Activated T-helper 2 cell treated with anti-CD3 and anti-CD28 coated beads, Interferon-gamma antibody, Interleukin-2, Interleukin-4, amounts not matched to agents 10 μg/mL and 5 μg/mL and 100 μg/mL, durations not matched to agents 14 hours and 24 hours and 36 hours (primary cell): ENCODE data around the gene ACOT6. TPM values are rescaled to one million over a fixed set of nuclear protein-coding genes. Genes with fewer than 3 reads are reported as not detected.
"Not testable (repeated sequence)": the region's sequence is repeated elsewhere in the genome, so short reads cannot be mapped to it uniquely, and the experiment has no call there.

Experiments
- DNase-seq: peaks from one replicate; pipeline ENCODE4 v3.0.0; 2021; ENCODE audit warnings: low spot score
- H3K27ac Mint-ChIP-seq: one replicate; pipeline ENCODE4 v1.8.0; 2021; ENCODE audit warnings: mixed read lengths
- H3K27me3 Mint-ChIP-seq: one replicate; pipeline ENCODE4 v1.8.0; 2021; ENCODE audit warnings: low read depth, mixed read lengths
- H3K36me3 Mint-ChIP-seq: one replicate; pipeline ENCODE4 v1.8.0; 2021; ENCODE audit warnings: low read depth, mixed read lengths
- H3K4me1 Mint-ChIP-seq: one replicate; pipeline ENCODE4 v1.8.0; 2021; ENCODE audit warnings: low read depth, mixed read lengths
- H3K4me3 Mint-ChIP-seq: one replicate; pipeline ENCODE4 v1.8.0; 2021; ENCODE audit warnings: low read depth, mild to moderate bottlenecking, moderate library complexity, mixed read lengths
- H3K9me3 Mint-ChIP-seq: one replicate; pipeline ENCODE4 v1.8.0; 2021; ENCODE audit warnings: mixed read lengths
- intact Hi-C: fragments of 100-400 bp; cut with micrococcal nuclease; formaldehyde crosslinking; loops from one replicate; pipeline ENCODE4 v1.15.1; 2023
- total RNA-seq: library from RNA; stranded (reverse); gene quantifications from 2 replicates; pipeline ENCODE4 v1.2.3, GENCODE V29; 2022

Gene ACOT6
- total RNA-seq, 1 donor from 2014 or later, result not detected

DNA sequence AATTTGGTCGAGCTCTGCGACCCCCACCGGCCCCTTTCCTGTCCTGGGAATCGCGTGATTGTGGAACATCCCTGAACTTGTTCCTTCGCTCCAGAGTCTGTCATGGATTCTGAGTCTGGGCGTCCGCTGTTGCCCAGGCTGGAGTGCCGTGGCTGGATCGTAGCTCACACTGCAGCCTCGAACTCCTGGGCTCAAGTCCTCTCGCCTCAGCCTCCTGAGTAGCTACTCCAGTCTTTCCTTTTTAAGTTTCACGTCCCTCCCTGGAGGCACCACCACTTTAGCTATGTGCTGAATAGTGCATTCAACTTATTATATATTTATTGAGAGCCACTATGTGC is 698 bp downstream of the ACOT6 start:
- DNase-seq, result no peak
- peak overlapping the region; percentile 79 for H3K4me3 Mint-ChIP-seq
- intact Hi-C loops, result loop anchor here (10.0 kb wide), 1 partner anchor 48 kb away; the partner anchor contains the start of gene ACOT2
- H3K27ac Mint-ChIP-seq, result no peak overlapping the region
- H3K27me3 Mint-ChIP-seq, result peaks cover 10% of the 10 kb centered on the region
- H3K9me3 Mint-ChIP-seq, result no peaks in the 10 kb centered on the region
- H3K36me3 Mint-ChIP-seq, result peaks cover 3% of the 10 kb centered on the region
- H3K4me1 Mint-ChIP-seq, result peaks cover 3% of the 10 kb centered on the region

DNA sequence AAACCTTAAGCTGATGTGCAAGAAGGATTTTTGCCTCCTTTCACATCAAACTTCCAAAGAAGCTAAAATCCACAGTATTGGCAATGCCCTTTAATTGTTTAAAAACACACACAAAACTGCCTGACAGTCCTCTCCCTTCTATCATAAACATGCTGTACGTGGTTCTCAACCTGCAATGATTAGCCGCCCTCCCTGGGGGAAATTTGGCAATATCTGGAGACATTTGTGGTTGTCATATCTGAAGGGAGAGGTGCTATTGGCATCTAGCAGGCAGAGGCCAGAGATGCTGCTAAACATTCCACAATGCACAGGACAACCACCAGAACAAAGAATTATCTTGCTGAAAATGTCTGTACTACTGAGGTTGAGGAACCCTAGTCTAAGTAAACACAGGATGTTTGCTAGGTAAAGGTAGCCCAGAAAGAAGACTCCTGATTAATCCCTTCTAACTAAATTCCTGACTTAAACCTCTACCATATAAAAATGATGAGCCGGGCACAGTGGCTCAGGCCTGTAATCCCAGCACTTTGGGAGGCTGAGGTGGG is 1.2 kb downstream of the ACOT6 start:
- Mint-ChIP-seq H3K9me3 (no peaks in the 10 kb centered on the region), H3K36me3 (peaks cover 3% of the 10 kb centered on the region), H3K4me3 (peak overlapping the region; percentile 79), H3K27ac (no peak overlapping the region), H3K4me1 (peaks cover 3% of the 10 kb centered on the region), H3K27me3 (peaks cover 10% of the 10 kb centered on the region)
- intact Hi-C loops, result loop anchor here (10.0 kb wide), 1 partner anchor 49 kb away; the partner anchor contains the start of gene ACOT2
- no peak for DNase-seq

DNA sequence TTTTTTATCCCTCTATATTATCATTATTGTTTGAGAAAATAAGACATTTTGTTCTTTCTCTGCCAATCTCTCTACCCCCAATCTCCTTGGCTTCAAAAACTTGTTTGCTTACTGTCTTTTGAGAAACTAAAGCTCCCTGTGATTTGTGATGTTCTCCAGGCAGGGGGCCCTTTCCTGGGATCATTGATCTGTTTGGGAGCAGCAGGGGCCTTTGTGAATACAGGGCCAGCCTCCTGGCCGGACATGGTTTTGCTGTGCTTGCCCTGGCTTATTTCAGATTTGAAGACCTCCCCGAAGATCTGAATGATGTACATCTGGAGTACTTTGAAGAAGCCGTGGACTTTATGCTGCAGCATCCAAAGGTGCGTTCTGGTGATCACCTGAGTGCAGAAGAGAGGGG is 4.5 kb downstream of the ACOT6 start:
- no peaks in the 10 kb centered on the region for H3K36me3 Mint-ChIP-seq
- intact Hi-C loops, result loop anchor here (10.0 kb wide), 1 partner anchor 52 kb away; the partner anchor contains the start of gene ACOT2
- DNase-seq, result no peak
- H3K4me3 Mint-ChIP-seq, result no peak overlapping the region
- H3K27ac Mint-ChIP-seq, result no peak overlapping the region
- peaks cover 3% of the 10 kb centered on the region for H3K4me1 Mint-ChIP-seq
- H3K9me3 Mint-ChIP-seq, result no peaks in the 10 kb centered on the region
- H3K27me3 Mint-ChIP-seq, result peaks cover 12% of the 10 kb centered on the region

DNA sequence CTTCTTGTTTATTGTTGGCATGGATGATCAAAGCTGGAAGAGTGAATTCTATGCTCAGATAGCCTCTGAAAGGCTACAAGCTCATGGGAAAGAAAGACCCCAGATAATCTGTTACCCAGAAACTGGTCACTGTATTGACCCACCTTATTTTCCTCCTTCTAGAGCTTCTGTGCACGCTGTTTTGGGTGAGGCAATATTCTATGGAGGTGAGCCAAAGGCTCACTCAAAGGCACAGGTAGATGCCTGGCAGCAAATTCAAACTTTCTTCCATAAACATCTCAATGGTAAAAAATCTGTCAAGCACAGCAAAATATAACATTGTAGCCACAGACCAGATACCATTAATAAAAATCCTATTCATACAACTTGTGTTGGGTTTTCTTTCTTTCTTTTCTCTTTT is 7.2 kb downstream of the ACOT6 start:
- no peaks in the 10 kb centered on the region for H3K4me1 Mint-ChIP-seq
- no peak overlapping the region for H3K27ac Mint-ChIP-seq
- no peak overlapping the region for H3K4me3 Mint-ChIP-seq
- no peaks in the 10 kb centered on the region for H3K36me3 Mint-ChIP-seq
- H3K27me3 Mint-ChIP-seq, result peaks cover 4% of the 10 kb centered on the region
- no peak for DNase-seq
- H3K9me3 Mint-ChIP-seq, result no peaks in the 10 kb centered on the region
- intact Hi-C loops, result loop anchor here (10.0 kb wide), 1 partner anchor 55 kb away; the partner anchor contains the start of gene ACOT2

DNA sequence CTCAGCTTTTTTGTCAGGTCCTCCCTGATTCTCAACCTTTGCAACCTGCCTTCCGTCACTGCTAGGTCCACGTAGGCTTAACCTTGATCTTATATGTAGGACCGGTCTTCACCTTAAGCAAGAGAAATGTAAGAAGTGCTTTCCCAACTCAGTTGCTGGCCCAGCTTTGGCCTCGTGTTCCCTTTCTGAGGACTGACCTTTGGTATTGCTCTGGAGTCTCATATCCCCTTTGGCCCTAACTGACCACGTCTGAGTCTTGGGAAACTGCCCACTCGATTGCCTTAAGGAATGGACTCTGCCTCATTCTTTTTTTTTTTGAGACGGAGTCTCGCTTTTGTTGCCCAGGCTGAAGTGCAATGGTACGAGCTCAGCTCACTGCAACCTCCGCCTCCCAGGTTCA is 8.0 kb downstream of the ACOT6 start:
- Mint-ChIP-seq H3K4me3 (no peak overlapping the region), H3K9me3 (no peaks in the 10 kb centered on the region), H3K27me3 (peaks cover 4% of the 10 kb centered on the region), H3K27ac (no peak overlapping the region), H3K36me3 (no peaks in the 10 kb centered on the region), H3K4me1 (no peaks in the 10 kb centered on the region)
- no peak for DNase-seq
- intact Hi-C loops, result no loop called here

DNA sequence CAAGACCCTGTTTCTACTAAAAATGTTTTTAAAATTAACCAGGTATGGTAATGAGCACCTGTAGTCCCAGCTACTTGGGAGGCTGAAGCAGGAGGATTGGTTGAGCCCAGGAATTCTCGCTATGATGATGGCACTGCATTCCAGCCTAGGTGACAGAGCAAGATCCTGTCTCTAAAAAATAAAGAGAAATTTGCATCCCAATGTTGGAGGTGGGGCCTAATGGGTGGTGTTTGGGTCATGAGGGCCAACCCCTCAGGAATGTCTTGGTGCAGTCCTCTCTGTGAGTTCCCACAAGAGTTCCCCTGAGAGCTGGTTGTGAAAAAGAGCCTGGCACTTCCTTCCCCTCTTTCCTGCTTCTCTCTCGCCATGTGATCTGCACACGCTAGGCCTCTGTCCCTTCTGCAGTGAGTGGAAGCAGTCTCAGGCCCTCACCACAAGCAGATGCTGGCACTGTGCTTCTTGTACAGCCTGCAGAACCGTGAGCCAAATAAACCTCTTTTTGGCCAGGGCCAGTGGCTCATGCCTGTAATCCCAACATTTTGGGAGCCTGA is 11.3 kb downstream of the ACOT6 start:
- no peak for DNase-seq
- Mint-ChIP-seq H3K36me3 (no peaks in the 10 kb centered on the region), H3K27me3 (peaks cover 4% of the 10 kb centered on the region), H3K9me3 (no peaks in the 10 kb centered on the region), H3K27ac (no peak overlapping the region), H3K4me1 (no peaks in the 10 kb centered on the region), H3K4me3 (no peak overlapping the region)
- intact Hi-C loops, result no loop called here

DNA sequence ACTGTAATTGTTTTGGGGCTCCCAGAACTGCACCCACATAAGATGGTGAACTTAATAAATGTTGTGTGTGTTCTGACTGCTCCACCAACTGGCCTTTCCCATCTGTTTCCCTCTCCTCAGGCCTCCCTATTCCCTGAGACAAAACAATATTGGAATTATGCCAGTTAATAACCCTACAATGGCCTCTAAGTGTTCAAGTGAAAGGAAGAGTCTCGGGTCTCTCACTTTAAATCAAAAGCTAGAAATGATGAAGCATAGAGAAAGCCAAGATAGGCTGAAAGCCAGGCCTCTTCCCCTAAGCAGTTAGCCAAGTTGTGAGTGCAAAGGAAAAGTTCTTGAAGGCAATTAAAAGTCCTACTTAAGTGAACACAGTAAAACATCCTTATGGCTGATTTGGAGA is 13.4 kb downstream of the ACOT6 start:
- H3K4me3 Mint-ChIP-seq, result no peak overlapping the region
- H3K36me3 Mint-ChIP-seq, result no peaks in the 10 kb centered on the region
- H3K27ac Mint-ChIP-seq, result no peak overlapping the region
- intact Hi-C loops, result no loop called here
- DNase-seq, result no peak
- peaks cover 11% of the 10 kb centered on the region for H3K27me3 Mint-ChIP-seq
- no peaks in the 10 kb centered on the region for H3K4me1 Mint-ChIP-seq
- no peaks in the 10 kb centered on the region for H3K9me3 Mint-ChIP-seq

DNA sequence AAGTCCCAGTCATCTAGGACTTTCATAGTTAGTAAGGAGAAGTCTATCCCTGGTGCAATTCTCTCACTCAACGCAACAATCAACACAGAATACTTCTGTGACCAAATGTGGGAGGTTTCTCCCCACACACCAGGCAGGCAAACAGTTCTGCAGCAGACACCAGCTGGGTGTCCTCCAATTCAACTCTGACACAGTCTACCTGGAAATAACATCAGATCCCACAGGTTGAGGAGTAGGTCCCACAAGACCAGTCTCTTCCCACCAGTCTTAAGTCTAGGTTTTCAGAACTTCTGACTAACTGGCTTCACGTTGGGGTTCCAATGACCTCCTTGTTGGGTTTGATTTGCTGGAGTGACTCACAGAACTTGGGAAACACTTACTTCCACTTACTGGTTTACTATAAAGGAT is 14.8 kb downstream of the ACOT6 start:
- no peak for DNase-seq

DNA sequence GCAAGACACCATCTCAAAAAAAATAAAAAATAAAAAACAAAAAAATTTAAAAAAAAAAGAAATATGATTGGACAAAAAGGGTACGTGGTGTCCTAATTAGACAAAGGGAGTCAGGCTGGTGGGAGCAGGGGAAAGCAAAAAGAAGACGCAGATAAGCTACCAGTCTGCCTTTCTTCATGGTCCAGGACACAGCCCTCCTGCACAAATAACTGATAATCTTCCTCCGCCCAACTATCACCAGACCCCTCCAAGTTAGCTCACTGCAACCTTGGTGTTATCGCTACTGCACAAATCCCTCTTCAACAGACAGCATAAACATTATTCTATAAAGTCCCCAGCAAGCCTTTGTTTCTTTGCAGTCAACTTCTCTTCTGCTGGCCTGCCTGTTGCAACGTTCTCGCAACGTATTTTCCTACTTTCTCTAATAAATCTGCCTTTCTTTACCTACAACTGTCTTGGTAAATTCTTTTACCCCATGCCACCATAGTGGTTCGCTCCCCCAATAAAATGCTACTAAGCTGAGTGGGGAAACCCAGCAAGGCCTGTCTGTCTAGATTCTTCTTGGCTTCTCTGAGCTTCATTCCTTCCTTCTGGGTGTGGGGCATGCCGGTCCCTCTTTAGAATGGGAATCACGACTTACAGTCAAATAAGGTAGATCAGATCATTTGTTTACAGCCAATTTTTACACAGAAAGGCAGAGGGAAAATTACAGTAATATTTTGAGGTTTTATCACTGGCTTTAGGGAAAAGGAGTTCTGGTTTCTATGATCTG is 17.9 kb downstream of the ACOT6 start:
- Mint-ChIP-seq H3K4me3 (no peak overlapping the region), H3K4me1 (peaks cover 5% of the 10 kb centered on the region), H3K9me3 (no peaks in the 10 kb centered on the region), H3K36me3 (no peaks in the 10 kb centered on the region), H3K27ac (no peak overlapping the region), H3K27me3 (peaks cover 22% of the 10 kb centered on the region)
- intact Hi-C loops, result no loop called here
- DNase-seq, result no peak

More for the DNA sequence above, 14.8 kb downstream of the ACOT6 start:
- Mint-ChIP-seq H3K27ac (no peak overlapping the region), H3K36me3 (no peaks in the 10 kb centered on the region), H3K4me1 (no peaks in the 10 kb centered on the region), H3K4me3 (no peak overlapping the region), H3K27me3 (peaks cover 10% of the 10 kb centered on the region), H3K9me3 (no peaks in the 10 kb centered on the region)
- intact Hi-C loops, result no loop called here

DNA sequence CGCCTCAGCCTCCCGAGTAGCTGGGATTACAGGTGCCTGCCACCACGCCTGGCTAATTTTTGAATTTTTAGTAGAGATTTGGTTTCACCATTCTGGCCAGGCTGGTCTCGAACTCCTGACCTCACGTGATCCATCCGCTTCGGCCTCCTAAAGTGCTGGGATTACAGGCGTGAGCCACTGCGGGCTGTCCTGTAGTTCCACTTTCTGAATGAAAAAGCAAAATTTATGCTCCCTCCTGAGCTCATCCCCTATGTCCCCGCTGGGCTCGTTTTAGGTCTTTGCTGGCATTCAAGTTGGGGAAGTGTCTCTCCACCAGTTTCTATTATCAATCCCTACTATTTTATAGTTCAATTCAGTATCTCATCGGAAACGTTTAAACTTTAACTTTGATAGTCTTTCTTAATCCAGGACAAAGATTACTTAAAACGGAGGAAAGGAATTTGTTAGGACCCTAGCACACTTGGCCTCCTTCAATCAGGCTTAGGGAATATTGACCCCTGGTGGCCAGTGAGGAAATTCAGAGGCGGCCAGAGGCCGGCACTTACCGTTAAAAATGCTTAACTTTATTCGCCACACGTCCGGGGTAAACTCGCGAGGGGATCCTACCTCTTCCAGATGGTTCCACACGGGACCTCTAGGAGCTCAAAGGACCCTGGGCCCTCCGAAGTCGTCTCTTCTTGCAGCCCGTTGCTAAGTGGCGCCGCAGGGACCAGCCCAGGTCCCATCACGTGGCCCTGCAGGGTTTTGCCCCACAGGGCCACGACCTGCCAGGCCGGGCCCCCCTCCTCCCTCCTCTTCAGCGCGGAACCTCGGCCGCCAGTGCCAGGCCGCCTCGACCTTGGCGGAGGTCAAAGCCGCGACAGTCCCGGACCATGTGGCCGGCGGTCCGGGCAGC is 21.0 kb downstream of the ACOT6 start:
- peak; percentile 41 for DNase-seq
- H3K36me3 Mint-ChIP-seq, result no peaks in the 10 kb centered on the region
- H3K4me3 Mint-ChIP-seq, result peak overlapping the region; percentile 19
- H3K27me3 Mint-ChIP-seq, result peaks cover 32% of the 10 kb centered on the region
- no peaks in the 10 kb centered on the region for H3K9me3 Mint-ChIP-seq
- H3K4me1 Mint-ChIP-seq, result peaks cover 5% of the 10 kb centered on the region
- intact Hi-C loops, result loop anchor here (2.0 kb wide), 1 partner anchor 125 kb away; no protein-coding TSS in a partner anchor
- H3K27ac Mint-ChIP-seq, result no peak overlapping the region

DNA sequence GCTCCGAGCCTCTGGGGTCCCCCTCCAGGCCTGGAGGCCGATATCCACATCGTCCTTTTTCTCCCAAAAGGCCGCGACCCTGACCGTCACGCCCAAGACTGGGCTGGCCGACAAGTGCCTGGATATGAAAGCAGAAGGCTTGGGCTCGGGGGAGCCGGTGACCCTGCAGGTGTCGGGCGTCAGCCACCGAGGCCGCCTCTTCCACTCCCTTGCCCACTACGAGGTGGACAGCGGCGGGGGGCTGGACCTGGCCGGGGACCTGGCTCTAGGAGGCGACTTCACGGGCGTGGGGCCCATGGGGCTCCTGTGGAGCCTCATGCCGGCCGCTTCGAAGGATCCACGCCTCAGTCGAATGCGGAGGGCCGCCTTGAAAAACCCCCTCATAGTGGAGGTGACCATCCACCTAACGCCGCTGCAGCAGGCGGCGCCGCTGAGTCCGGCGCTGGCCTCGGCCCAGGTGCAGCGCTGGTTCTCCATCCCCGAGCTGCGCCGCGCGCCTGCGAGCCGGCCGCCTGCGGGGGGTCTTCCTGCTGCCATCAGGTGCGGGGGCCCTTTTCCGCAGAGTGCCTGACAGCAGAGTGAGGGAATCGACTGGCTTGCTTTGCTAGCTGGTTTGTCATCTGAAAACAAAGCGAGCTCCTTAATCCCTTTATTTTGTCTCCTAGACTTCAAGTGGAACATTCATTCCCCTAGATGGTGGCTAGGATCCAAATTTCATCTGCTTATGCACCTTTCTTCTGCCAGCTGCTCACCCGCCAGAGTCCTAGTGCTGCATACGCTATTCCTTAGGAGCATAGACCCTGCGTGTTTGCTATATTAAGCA is 21.9 kb downstream of the ACOT6 start:
- Mint-ChIP-seq H3K27ac (no peak overlapping the region), H3K4me3 (peak overlapping the region; percentile 49), H3K9me3 (no peaks in the 10 kb centered on the region), H3K4me1 (peaks cover 5% of the 10 kb centered on the region), H3K27me3 (peaks cover 31% of the 10 kb centered on the region), H3K36me3 (no peaks in the 10 kb centered on the region)
- no peak for DNase-seq
- intact Hi-C loops, result no loop called here

DNA sequence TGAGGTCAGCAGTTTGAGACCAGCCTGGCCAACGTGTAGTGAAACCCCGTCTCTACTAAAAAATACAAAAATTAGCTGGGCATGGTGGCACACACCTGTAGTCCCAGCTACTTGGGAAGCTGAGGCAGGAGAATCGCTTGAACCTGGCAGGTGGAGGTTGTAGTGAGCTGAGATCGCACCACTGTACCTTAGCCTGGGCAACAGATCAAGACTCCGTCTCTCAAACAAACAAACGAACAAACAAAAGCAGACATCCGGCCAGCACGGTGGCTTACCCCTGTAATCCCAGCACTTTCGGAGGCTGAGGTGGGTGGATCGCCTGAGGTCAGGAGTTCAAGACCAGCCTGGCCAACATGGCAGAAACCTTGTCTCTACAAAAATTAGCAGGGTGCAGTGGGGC is 24.0 kb downstream of the ACOT6 start:
- H3K27ac Mint-ChIP-seq, DNase-seq, intact Hi-C loops, H3K4me3 Mint-ChIP-seq, H3K4me1 Mint-ChIP-seq, H3K9me3 Mint-ChIP-seq, H3K36me3 Mint-ChIP-seq: not testable (repeated sequence)
- H3K27me3 Mint-ChIP-seq, result peaks cover 25% of the 10 kb centered on the region
